ENCODE results near the gene ARHGAP24.

- TF ChIP-seq CTCF (IDR thresholded peaks at IDR 0.05), result no peak
- TF ChIP-seq SIN3A (IDR thresholded peaks at IDR 0.05; ENCODE audit: borderline replicate concordance, insufficient read depth, low read depth, low read length), result no peak
These were observed 242.9 kb downstream of the ARHGAP24 start for GRCh38 chr4:85717847-85718246.
